ENCODE results near the gene TEX14.

- TF ChIP-seq CTCF (IDR thresholded peaks at IDR 0.05; ENCODE audit: insufficient read depth, low read length) (no peak), SPI1 (IDR thresholded peaks at IDR 0.05; ENCODE audit: borderline replicate concordance, low read depth) (no peak), POLR2AphosphoS5 (IDR thresholded peaks at IDR 0.05; ENCODE audit: low read depth) (no peak)
- TF ChIP-seq, protein P1, sequence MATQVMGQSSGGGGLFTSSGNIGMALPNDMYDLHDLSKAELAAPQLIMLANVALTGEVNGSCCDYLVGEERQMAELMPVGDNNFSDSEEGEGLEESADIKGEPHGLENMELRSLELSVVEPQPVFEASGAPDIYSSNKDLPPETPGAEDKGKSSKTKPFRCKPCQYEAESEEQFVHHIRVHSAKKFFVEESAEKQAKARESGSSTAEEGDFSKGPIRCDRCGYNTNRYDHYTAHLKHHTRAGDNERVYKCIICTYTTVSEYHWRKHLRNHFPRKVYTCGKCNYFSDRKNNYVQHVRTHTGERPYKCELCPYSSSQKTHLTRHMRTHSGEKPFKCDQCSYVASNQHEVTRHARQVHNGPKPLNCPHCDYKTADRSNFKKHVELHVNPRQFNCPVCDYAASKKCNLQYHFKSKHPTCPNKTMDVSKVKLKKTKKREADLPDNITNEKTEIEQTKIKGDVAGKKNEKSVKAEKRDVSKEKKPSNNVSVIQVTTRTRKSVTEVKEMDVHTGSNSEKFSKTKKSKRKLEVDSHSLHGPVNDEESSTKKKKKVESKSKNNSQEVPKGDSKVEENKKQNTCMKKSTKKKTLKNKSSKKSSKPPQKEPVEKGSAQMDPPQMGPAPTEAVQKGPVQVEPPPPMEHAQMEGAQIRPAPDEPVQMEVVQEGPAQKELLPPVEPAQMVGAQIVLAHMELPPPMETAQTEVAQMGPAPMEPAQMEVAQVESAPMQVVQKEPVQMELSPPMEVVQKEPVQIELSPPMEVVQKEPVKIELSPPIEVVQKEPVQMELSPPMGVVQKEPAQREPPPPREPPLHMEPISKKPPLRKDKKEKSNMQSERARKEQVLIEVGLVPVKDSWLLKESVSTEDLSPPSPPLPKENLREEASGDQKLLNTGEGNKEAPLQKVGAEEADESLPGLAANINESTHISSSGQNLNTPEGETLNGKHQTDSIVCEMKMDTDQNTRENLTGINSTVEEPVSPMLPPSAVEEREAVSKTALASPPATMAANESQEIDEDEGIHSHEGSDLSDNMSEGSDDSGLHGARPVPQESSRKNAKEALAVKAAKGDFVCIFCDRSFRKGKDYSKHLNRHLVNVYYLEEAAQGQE (IDR thresholded peaks at IDR 0.05; ENCODE audit: insufficient replicate concordance, low read depth): no peak
Measured at GRCh38 chr17:58665946-58666857, 25.6 kb downstream of the TEX14 start.
